Right lobe of liver (tissue), 6 donors: ENCODE measurements around the gene C16orf78. TPM values are rescaled to one million over a fixed set of nuclear protein-coding genes. Genes with fewer than 3 reads are reported as not detected.
A peak's percentile ranks its signal among the peaks of the same experiment; 100 is the strongest.

ENCODE experiments used
- ATAC-seq, 4 donors: fragments of 200-7000 bp; cut with Tn5 transposase; one replicate each; pipeline ENCODE4 v1.9.1; 2020; ENCODE audit warnings: mild to moderate bottlenecking in 4 of 4, moderate library complexity in 4 of 4
- DNase-seq, 3 donors: peaks; one replicate each; pipeline ENCODE4 v3.0.0-alpha.2; 2020
- H3K27ac ChIP-seq, 3 donors: fragments of 200-600 bp; one replicate each; pipeline ENCODE4 v1.8.0; 2022
- H3K27me3 ChIP-seq, 2 donors: fragments of 200-600 bp; one replicate each; pipeline ENCODE4 v1.8.0; 2022
- H3K36me3 ChIP-seq, 4 donors: fragments of 200-600 bp; sonication (generic) in 1 of 4; one replicate each; pipeline versions ENCODE4 v1.5.1 to v1.8.0; 2017 to 2022; ENCODE audit warnings: control low read depth in 1 of 4
- H3K4me1 ChIP-seq, 4 donors: fragments of 200-600 bp; sonication (generic) in 1 of 4; one replicate each; pipeline versions ENCODE4 v1.5.1 to v1.8.0; 2017 to 2022; ENCODE audit warnings: control low read depth in 1 of 4
- H3K4me3 ChIP-seq, 3 donors: fragments of 200-600 bp; one replicate each; pipeline ENCODE4 v1.8.0; 2022
- H3K9me3 ChIP-seq, 4 donors: fragments of 200-600 bp; sonication (generic) in 1 of 4; one replicate each; pipeline versions ENCODE4 v1.5.1 to v1.8.0; 2017 to 2022; ENCODE audit warnings: control low read depth in 1 of 4
- POLR2A ChIP-seq: fragments of 450-650 bp; IDR thresholded peaks from one replicate; pipeline ENCODE4 v1.6.1; 2017; ENCODE audit warnings: antibody characterized with exemption, mild to moderate bottlenecking
- WGBS: methylation state at CpG from one replicate; pipeline ENCODE4 v1.1.6; 2018; ENCODE audit warnings: low coverage, low lambda C conversion rate; ENCODE audit not compliant: insufficient coverage; ENCODE audit errors: missing lambda C conversion rate; 5-methylcytosine and 5-hydroxymethylcytosine counted together
- intact Hi-C, 2 donors: fragments of 100-400 bp; cut with DNase I; formaldehyde crosslinking; loops; one replicate each; pipeline versions ENCODE4 v1.11.2 to v1.14.1; 2022
- total RNA-seq, 6 experiments: library from RNA; depleted of rRNA in 2 of 6; stranded (reverse); fragments of >200 nt in 2 of 6; fragmentation: NEBNext Ultra II Directional in 3 of 6; extraction: Animal tissue kit (Norgen Biotek cat#: 25700) in 3 of 6; gene quantifications; one replicate each; pipeline versions ENCODE4 v1.1.0 to v1.2.4, GENCODE V29; 2016 to 2023
- TF ChIP-seq, protein P1 (sequence below), 4 donors: fragments of 200-600 bp in 3 of 4; fragments of 450-650 bp in 1 of 4; IDR thresholded peaks; one replicate each; pipeline versions ENCODE4 v1.5.1 to v1.8.0; 2016 to 2022; ENCODE audit warnings: antibody characterized with exemption in 4 of 4, mild to moderate bottlenecking in 2 of 4
- donor health status: DM: no; HTN: yes; CAD: no.
- donor health status: DM: no; HTN: no; CAD: no.
- donor health status: DM: no; HTN: no; CAD: no.
- donor health status: DM: no; HTN: yes; CAD: no.
- donor health status: DM: no; HTN: yes; CAD: no.

Gene C16orf78
- total RNA-seq, 6 experiments from 2014 or later, result not detected

DNA sequence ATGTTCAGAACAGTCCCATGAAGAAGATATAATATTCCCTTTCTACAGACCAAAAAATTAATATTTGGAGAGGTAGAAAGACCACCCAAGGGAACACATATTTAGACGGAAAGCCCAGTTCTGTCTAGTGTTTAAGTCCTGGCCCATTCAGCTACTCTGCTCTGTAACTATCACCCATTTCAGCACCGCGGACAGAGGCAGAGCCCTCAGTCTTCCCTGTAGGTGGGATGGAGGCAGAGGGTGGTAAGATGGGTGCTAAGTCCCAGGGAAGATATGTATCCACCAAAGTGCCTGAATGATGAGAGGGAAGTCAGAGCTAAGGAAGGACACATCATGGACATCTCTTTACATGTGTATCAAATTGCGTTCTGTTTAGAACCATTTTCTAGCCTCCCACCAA, 27.8 kb upstream of the C16orf78 start:
- intact Hi-C loops, result no loop called here
- no peak for ATAC-seq
- DNase-seq, result no peak
- Histone ChIP-seq H3K4me1 (no peaks in the 10 kb centered on the region), H3K9me3 (no peaks in the 10 kb centered on the region), H3K4me3 (no peak overlapping the region), H3K36me3 (no peaks in the 10 kb centered on the region), H3K27me3 (no peaks in the 10 kb centered on the region), H3K27ac (no peak overlapping the region)
- TF ChIP-seq, protein P1, sequence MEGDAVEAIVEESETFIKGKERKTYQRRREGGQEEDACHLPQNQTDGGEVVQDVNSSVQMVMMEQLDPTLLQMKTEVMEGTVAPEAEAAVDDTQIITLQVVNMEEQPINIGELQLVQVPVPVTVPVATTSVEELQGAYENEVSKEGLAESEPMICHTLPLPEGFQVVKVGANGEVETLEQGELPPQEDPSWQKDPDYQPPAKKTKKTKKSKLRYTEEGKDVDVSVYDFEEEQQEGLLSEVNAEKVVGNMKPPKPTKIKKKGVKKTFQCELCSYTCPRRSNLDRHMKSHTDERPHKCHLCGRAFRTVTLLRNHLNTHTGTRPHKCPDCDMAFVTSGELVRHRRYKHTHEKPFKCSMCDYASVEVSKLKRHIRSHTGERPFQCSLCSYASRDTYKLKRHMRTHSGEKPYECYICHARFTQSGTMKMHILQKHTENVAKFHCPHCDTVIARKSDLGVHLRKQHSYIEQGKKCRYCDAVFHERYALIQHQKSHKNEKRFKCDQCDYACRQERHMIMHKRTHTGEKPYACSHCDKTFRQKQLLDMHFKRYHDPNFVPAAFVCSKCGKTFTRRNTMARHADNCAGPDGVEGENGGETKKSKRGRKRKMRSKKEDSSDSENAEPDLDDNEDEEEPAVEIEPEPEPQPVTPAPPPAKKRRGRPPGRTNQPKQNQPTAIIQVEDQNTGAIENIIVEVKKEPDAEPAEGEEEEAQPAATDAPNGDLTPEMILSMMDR (IDR thresholded peaks at IDR 0.05), result no peak
- TF ChIP-seq POLR2A, result no peak
- WGBS, result 28% methylated on average over 4 of the region's 4 CpGs

DNA sequence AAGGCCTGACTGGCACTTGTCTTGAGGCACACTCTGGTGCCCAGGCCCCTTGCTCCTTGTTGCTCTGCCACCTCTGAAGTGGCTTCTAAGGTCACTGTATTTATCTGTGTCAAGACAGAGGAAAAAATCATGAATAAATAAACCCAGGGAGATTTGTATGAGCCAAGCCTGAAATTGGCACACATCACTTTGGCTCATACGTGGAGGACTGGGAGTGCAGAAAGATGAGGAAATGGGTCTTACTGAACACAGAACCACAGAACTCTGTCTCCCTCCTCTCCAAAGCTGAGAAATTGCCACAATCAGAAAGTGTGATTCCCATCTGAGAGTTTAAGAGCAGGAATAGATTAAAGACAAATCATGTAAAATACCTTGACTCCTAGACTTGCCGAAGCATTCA, 27.1 kb upstream of the C16orf78 start:
- H3K4me3 ChIP-seq, result no peak overlapping the region
- intact Hi-C loops, result no loop called here
- H3K4me1 ChIP-seq, result no peaks in the 10 kb centered on the region
- no peaks in the 10 kb centered on the region for H3K9me3 ChIP-seq
- 37% methylated on average over 2 of the region's 2 CpGs for WGBS
- TF ChIP-seq, protein P1 (IDR thresholded peaks at IDR 0.05), result no peak
- no peak for TF ChIP-seq POLR2A
- no peak overlapping the region for H3K27ac ChIP-seq
- no peaks in the 10 kb centered on the region for H3K36me3 ChIP-seq
- no peaks in the 10 kb centered on the region for H3K27me3 ChIP-seq
- no peak for ATAC-seq
- no peak for DNase-seq

- Histone ChIP-seq H3K27me3 (no peaks in the 10 kb centered on the region), H3K9me3 (no peaks in the 10 kb centered on the region), H3K4me1 (no peaks in the 10 kb centered on the region), H3K4me3 (no peak overlapping the region), H3K27ac (no peak overlapping the region), H3K36me3 (no peaks in the 10 kb centered on the region)
- intact Hi-C loops, result no loop called here
- no peak for TF ChIP-seq POLR2A
- TF ChIP-seq, protein P1 (IDR thresholded peaks at IDR 0.05), result no peak
- no CpG with 5 or more reads among the region's 2 CpGs for WGBS
- no peak for ATAC-seq
- no peak for DNase-seq
Observed at GRCh38 chr16:49347476-49347875, 26.1 kb upstream of the C16orf78 start.

GRCh38 chr16:49348408-49349176, 25.0 kb upstream of the C16orf78 start:
- peak in 1 of 4 donors; percentile 38 for ATAC-seq
- H3K4me3 ChIP-seq, result no peak overlapping the region
- TF ChIP-seq, protein P1 (IDR thresholded peaks at IDR 0.05), result no peak
- TF ChIP-seq POLR2A, result no peak
- H3K27me3 ChIP-seq, result no peaks in the 10 kb centered on the region
- DNase-seq, result no peak
- no peaks in the 10 kb centered on the region for H3K9me3 ChIP-seq
- H3K27ac ChIP-seq, result no peak overlapping the region
- no peaks in the 10 kb centered on the region for H3K4me1 ChIP-seq
- WGBS, result 44% methylated on average over 8 of the region's 14 CpGs
- intact Hi-C loops, result no loop called here
- H3K36me3 ChIP-seq, result no peaks in the 10 kb centered on the region
